Measurements from ENCODE around the gene MED9.
A peak's percentile ranks its signal among the peaks of the same experiment; 100 is the strongest.
"Not testable (repeated sequence)": the region's sequence is repeated elsewhere in the genome, so short reads cannot be mapped to it uniquely, and the experiment has no call there.

Gene MED9

GRCh38 chr17:17476865-17477467 is at the start of gene MED9:
TSS of gene MED9 (plus strand) at chr17:17477000. CDS start at chr17:17477042, 42 bp downstream.
- DNase-seq (ENCODE audit: low read depth): peak; percentile 90
- TF ChIP-seq, protein P1, sequence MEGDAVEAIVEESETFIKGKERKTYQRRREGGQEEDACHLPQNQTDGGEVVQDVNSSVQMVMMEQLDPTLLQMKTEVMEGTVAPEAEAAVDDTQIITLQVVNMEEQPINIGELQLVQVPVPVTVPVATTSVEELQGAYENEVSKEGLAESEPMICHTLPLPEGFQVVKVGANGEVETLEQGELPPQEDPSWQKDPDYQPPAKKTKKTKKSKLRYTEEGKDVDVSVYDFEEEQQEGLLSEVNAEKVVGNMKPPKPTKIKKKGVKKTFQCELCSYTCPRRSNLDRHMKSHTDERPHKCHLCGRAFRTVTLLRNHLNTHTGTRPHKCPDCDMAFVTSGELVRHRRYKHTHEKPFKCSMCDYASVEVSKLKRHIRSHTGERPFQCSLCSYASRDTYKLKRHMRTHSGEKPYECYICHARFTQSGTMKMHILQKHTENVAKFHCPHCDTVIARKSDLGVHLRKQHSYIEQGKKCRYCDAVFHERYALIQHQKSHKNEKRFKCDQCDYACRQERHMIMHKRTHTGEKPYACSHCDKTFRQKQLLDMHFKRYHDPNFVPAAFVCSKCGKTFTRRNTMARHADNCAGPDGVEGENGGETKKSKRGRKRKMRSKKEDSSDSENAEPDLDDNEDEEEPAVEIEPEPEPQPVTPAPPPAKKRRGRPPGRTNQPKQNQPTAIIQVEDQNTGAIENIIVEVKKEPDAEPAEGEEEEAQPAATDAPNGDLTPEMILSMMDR (IDR thresholded peaks at IDR 0.05; ENCODE audit: insufficient read depth, low read depth, low read length, missing control alignments): no peak
- peak within 1 kb of the TSS; percentile 88 for H3K4me3 ChIP-seq (ENCODE audit: low read length)

DNA sequence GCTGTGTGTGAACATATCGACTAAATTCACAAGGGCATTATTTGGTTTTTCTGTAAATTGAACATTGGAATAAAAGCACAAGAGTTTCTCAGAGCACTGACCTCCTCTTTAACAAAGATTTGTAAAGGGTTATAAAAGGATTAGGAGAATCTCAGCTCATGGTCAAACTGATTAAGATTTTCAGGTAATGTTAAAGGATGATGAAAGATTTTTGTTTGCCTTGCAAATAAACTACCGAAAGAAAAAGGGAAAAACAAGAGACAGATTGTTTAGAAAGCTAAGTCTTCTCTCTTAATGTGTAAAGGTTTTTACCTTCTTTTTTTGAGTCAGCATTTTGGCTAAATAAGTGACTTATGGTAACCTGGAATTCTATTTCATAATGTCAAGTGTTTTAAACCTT is 47.6 kb upstream of the MED9 start:
- DNase-seq (ENCODE audit: low read depth): no peak
- TF ChIP-seq, protein P1 (IDR thresholded peaks at IDR 0.05; ENCODE audit: insufficient read depth, low read depth, low read length, missing control alignments): no peak
- no peak overlapping the region for H3K4me3 ChIP-seq (ENCODE audit: low read length)

DNA sequence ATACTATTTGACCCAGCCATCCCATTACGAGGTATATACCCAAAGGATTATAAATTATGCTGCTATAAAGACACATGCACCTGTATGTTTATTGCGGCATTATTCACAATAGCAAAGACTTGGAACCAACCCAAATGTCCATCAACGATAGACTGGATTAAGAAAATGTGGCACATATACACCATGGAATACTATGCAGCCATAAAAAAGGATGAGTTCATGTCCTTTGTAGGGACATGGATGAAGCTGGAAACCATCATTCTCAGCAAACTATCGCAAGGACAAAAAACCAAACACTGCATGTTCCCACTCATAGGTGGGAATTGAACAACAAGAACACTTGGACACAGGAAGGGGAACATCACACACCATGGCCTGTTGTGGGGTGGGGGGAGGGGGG is 45.9 kb upstream of the MED9 start:
- not testable (repeated sequence) for H3K4me3 ChIP-seq (ENCODE audit: low read length); DNase-seq (ENCODE audit: low read depth)

- H3K4me3 ChIP-seq (ENCODE audit: low read length): no peak overlapping the region
- TF ChIP-seq, protein P1 (IDR thresholded peaks at IDR 0.05; ENCODE audit: insufficient read depth, low read depth, low read length, missing control alignments): no peak
- no peak for DNase-seq (ENCODE audit: low read depth)
These were observed 45.2 kb upstream of the MED9 start for GRCh38 chr17:17431605-17432004.

- TF ChIP-seq, protein P1 (IDR thresholded peaks at IDR 0.05; ENCODE audit: insufficient read depth, low read depth, low read length, missing control alignments): no peak
- no peak for DNase-seq (ENCODE audit: low read depth)
- H3K4me3 ChIP-seq (ENCODE audit: low read length): no peak overlapping the region
These were observed 43.6 kb upstream of the MED9 start for GRCh38 chr17:17433000-17433703.

- no peak overlapping the region for H3K4me3 ChIP-seq (ENCODE audit: low read length)
- DNase-seq (ENCODE audit: low read depth): peak; percentile 10
- TF ChIP-seq, protein P1 (IDR thresholded peaks at IDR 0.05; ENCODE audit: insufficient read depth, low read depth, low read length, missing control alignments): no peak
These were observed 42.3 kb upstream of the MED9 start for GRCh38 chr17:17434477-17434876.

DNA sequence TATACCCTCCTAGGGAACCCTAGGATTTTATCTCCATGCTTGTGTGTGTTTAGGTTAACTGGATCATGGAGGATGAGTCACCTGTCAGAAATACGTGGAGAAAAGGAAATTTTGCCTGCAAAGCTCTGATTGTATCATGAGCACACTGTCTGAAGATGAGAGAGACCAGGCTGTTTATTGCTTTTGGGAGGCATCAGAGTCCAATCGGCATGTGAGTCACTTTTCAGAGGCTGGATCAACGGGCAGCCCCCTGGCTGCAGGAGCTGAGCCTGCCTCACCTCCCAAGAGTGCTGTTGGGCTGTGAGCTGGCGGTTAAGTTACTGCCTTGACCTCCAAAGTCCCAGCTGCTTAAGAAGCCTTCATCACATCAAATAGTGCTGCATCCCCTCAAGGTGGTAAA is 41.5 kb upstream of the MED9 start:
- TF ChIP-seq, protein P1 (IDR thresholded peaks at IDR 0.05; ENCODE audit: insufficient read depth, low read depth, low read length, missing control alignments): no peak
- no peak overlapping the region for H3K4me3 ChIP-seq (ENCODE audit: low read length)
- peak; percentile 10 for DNase-seq (ENCODE audit: low read depth)

All from epithelial cell of esophagus (primary cell).